DMS79 (cell line): ENCODE measurements around the gene HNRNPDL.
"Not testable (repeated sequence)": the region's sequence is repeated elsewhere in the genome, so short reads cannot be mapped to it uniquely, and the experiment has no call there.

Source experiments
- DNase-seq: peaks from one replicate; lab custom pipeline; 2025; lab: John Stamatoyannopoulos, UW

HNRNPDL gene

GRCh38 chr4:82432596-82432995, 2.3 kb upstream of the HNRNPDL start:
- no peak for DNase-seq

GRCh38 chr4:82431831-82432230, 1.6 kb upstream of the HNRNPDL start:
- DNase-seq: no peak

GRCh38 chr4:82430964-82431745, 893 bp upstream of the HNRNPDL start:
- DNase-seq: peak; percentile 48

- no peak for DNase-seq
Observed at GRCh38 chr4:82429728-82430192, 502 bp downstream of the HNRNPDL start.

- peak; percentile 66 for DNase-seq
Observed at GRCh38 chr4:82428969-82429727, 1.1 kb downstream of the HNRNPDL start.

GRCh38 chr4:82428526-82428968, 1.7 kb downstream of the HNRNPDL start:
- no peak for DNase-seq

- DNase-seq: no peak
Observed at GRCh38 chr4:82425478-82425877, 4.8 kb downstream of the HNRNPDL start.

- DNase-seq: no peak
Observed at GRCh38 chr4:82423245-82424054, 6.8 kb downstream of the HNRNPDL start.

GRCh38 chr4:82422616-82423015, 7.6 kb downstream of the HNRNPDL start:
- DNase-seq: no peak

- DNase-seq: no peak
Observed at GRCh38 chr4:82421796-82422560, 8.3 kb downstream of the HNRNPDL start.

GRCh38 chr4:82419451-82419850, 10.8 kb downstream of the HNRNPDL start:
- DNase-seq: no peak

- no peak for DNase-seq
Observed at GRCh38 chr4:82415922-82416365, 14.3 kb downstream of the HNRNPDL start.

- not testable (repeated sequence) for DNase-seq
Observed at GRCh38 chr4:82415061-82415460, 15.2 kb downstream of the HNRNPDL start.

- no peak for DNase-seq
Observed at GRCh38 chr4:82403725-82404124, 26.5 kb downstream of the HNRNPDL start.

- peak; percentile 87 for DNase-seq
Observed at GRCh38 chr4:82402196-82402775, 28.0 kb downstream of the HNRNPDL start.

GRCh38 chr4:82401600-82401999, 28.7 kb downstream of the HNRNPDL start:
- DNase-seq: no peak

GRCh38 chr4:82398263-82398662, 32.0 kb downstream of the HNRNPDL start:
- peak; percentile 70 for DNase-seq

- DNase-seq: no peak
Observed at GRCh38 chr4:82397527-82397926, 32.7 kb downstream of the HNRNPDL start.

- no peak for DNase-seq
Observed at GRCh38 chr4:82394896-82395295, 35.4 kb downstream of the HNRNPDL start.

- DNase-seq: not testable (repeated sequence)
Observed at GRCh38 chr4:82390061-82390460, 40.2 kb downstream of the HNRNPDL start.

- DNase-seq: no peak
Observed at GRCh38 chr4:82388405-82388804, 41.9 kb downstream of the HNRNPDL start.
